ENCODE measurements around the gene CEACAM16.

CEACAM16 gene

GRCh38 chr19:44746616-44746945, 47.6 kb downstream of the CEACAM16 start:
- no peak for DNase-seq (ENCODE audit: low spot score)

GRCh38 chr19:44746946-44747738, 48.2 kb downstream of the CEACAM16 start:
- DNase-seq (ENCODE audit: low spot score): peak; percentile 69

DNA sequence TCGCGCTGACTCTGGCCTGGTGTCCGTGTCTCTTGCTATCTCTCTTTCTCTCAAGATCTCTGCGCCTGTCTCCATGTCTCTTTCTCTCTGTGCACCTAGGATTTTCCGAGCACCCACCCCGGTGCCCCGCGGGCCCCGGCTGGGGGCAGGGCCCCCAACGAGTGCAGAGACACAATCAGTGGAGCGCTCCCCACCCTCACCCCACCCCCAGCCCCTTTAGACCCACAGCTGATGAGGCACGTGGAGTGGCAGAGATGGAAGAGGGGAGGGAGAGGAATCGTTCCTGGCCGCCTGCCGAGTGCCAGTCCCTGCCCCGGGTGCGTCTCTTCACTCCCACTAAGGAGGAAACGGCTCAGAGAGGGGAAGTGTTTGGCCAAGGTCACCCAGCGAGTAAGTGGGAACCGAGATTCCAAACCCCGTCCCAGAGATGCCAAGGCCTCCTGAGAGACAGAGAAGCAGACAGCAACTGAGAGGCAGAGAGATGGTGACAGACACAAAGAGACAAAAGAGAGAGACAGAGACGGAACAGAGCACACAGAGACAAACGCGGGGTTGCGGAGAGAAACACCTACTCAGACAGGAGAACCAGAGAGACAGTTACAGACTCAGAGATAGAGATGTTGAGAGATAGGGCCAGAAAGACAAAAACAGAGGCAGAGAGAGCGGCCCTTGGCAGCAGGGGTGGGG, 48.9 kb downstream of the CEACAM16 start:
- peak; percentile 25 for DNase-seq (ENCODE audit: low spot score)

DNA sequence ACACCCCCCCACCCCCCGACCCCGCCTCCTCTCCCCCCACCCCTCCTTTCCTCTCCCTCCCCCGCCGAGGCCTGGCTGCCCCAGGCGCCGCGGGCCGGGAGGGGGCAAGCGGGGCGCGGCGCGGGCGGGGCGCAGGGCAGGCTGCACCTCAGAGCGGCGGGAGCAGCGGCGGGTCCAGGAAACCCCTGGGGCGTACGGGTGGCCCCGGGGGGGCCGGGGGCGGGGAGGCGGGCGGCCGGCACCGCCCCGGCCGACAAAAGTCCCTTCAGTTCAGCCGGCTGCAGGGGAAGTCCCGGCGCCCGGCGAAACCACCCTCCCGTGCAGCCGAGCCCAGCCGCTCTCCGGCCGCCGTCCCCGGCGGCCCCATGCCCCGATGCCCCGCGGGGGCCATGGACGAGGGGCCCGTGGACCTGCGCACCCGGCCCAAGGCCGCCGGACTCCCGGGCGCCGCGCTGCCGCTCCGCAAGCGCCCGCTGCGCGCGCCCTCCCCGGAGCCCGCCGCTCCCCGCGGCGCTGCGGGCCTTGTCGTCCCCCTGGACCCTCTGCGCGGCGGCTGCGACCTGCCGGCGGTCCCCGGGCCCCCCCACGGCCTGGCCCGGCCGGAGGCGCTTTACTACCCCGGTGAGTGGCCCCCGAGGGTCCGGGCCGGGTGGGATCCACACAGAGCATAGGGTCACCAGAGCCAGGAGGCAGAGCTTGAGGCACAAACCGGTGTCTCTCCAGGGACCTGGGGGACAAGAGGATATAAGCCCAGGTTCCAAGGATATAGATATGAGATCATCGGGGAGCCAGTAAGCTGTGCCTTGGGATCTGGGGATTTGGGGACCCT, 49.7 kb downstream of the CEACAM16 start, which contains the start of gene BCL3:
BCL3 (plus strand) TSS at position 283 of the 829 bp plus-strand sequence; CDS start at position 366, 83 bp downstream.
- no peak for DNase-seq (ENCODE audit: low spot score)

- DNase-seq (ENCODE audit: low spot score): no peak
Observed at GRCh38 chr19:44749292-44749691, 50.3 kb downstream of the CEACAM16 start.

DNA sequence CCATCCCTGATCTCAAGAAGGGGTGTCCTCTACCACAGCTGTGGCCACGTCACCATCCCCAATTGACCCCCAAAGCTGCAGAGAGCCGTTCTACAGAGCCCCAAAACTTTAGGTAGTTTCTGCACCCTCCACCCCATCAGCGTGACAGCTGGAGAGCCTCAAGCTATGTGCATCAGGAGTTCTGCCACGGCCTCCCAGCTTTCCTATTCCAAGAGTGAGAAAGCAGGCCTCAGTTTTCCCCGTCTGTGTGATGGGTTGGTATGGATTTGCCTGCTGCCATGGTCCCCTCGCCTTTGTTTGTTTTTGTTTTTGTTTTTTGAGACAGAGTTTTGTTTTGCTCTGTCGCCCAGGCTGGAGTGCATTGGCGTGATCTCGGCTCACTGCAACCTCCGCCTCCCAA, 51.0 kb downstream of the CEACAM16 start:
- DNase-seq (ENCODE audit: low spot score): no peak

GRCh38 chr19:44752123-44752815, 53.3 kb downstream of the CEACAM16 start:
- no peak for DNase-seq (ENCODE audit: low spot score)

GRCh38 chr19:44752816-44753625, 54.1 kb downstream of the CEACAM16 start:
- DNase-seq (ENCODE audit: low spot score): peak; percentile 54

GRCh38 chr19:44753626-44753931, 54.6 kb downstream of the CEACAM16 start:
- no peak for DNase-seq (ENCODE audit: low spot score)

DNA sequence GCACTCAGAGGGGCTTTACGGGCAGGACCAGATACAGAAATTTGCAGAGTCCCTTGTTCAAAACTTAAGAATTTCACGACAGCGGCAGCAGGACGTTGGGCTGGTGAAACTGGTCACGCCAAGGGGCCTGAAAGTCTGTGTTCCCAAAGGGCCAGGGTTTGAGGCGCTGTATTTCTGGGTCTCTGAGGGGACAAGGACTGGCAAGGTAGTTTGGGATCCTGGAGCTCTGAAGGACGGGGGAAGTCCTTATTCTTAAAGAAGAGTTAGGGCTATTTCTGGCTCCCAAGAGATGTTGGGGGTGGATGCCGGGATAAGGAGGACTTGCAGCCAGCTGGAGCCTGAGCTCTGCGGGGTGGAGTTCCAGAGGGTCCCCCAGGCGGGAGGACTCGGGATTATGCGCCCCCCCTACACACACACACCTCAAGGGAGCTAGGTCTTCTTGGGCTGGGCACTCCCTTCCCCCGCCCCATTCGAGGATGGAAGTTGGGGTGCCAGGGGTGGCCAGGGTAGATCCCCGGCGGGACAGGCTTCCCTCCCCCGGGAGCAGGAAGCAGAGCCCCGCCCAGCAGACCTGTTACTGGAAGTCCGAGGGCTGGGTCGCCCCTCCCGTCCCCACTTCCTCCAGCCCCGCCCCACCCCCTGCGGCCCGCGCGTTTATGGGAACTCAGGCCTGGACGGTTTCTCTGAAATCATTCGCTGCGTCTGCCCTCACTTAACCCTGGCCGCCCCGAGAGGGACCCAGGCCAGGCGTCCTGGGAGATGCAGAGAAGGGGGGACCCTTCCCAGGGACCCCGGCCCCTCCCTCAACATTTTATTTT, 55.2 kb downstream of the CEACAM16 start:
- DNase-seq (ENCODE audit: low spot score): no peak

DNA sequence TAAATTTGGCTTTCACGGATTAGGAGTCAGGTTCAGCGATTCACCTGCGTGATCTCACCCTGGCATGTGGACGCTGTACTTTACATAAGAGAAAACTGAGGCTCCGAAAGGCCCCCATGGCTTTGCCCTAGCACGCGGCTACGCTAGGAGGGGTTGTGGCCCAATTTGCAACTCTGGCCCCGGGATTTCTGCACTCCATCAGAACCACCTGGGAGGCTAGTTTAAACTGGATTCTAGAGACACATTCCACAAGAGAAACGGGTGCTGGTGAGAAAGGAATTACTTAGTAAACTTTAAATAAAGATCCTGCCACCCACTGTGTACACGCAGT, 55.8 kb downstream of the CEACAM16 start:
- no peak for DNase-seq (ENCODE audit: low spot score)

DNA sequence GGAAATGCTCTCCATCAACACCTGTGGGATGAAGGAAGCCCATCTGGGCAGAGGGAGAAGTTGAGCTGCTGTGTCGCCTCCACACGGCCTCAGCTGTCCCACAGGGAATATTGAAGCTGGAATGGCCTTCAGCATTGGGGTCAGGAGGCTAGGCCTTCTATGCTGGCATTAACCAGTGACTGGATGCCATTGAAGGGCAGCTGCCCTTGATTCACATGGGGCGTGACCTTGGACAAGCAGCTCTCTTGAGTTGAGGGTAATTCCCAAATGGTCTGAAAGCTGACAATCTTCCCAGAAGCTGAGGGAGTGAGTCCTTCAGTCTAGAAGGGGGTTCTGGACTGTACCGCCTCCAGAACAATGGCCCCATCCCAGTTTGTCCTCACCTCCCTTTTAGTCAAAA, 56.3 kb downstream of the CEACAM16 start:
- no peak for DNase-seq (ENCODE audit: low spot score)

GRCh38 chr19:44756089-44756562, 57.2 kb downstream of the CEACAM16 start:
- no peak for DNase-seq (ENCODE audit: low spot score)

GRCh38 chr19:44757057-44757734, 58.2 kb downstream of the CEACAM16 start:
- no peak for DNase-seq (ENCODE audit: low spot score)

GRCh38 chr19:44757735-44758505, 59.0 kb downstream of the CEACAM16 start:
- no peak for DNase-seq (ENCODE audit: low spot score)

GRCh38 chr19:44758596-44758995, 59.6 kb downstream of the CEACAM16 start:
- no peak for DNase-seq (ENCODE audit: low spot score)

GRCh38 chr19:44759083-44759804, 60.3 kb downstream of the CEACAM16 start:
- DNase-seq (ENCODE audit: low spot score): no peak
